Effector CD4-positive, alpha-beta T cell (primary cell): ENCODE measurements around the gene TMEM221.

Source experiments
- DNase-seq: peaks from one replicate; pipeline ENCODE4 v3.0.0-alpha.2; 2020

The TMEM221 gene

DNA sequence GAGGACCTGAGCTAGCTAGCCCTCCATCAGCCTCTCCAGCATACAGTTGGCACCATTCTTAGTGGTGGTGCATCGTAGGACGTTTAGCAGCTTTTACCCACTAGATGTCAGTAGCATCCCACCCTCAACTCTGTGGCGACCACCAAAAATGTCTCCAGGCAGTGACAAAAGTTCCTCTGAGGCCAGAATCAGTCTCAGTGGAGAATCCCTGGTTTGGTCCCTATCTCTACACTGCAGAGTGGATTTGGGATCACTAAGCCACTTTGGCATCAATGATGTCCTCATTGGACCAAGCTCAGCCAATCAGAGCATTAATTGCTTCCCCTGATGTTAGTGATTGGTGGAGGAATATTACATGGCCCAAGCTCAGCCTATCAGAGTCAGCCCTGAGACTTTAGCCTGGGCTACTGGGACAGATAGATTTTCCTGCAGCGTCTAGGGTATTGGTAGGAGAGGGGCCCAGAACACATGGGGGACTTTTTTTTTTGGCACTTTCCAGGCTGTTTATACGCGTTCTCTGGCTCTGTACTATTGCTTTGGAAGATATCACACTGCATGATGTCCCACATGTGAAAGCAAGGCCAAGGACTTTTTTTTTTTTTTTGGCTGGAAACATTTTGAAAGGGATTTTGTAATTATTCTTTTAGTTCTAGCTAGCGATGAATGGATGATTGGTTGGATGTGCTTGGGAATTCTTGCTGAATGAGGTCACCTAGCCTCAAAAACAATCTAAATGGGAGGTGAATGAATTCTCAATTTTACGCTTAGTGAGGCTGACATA is 7.0 kb downstream of the TMEM221 start:
- no peak for DNase-seq

DNA sequence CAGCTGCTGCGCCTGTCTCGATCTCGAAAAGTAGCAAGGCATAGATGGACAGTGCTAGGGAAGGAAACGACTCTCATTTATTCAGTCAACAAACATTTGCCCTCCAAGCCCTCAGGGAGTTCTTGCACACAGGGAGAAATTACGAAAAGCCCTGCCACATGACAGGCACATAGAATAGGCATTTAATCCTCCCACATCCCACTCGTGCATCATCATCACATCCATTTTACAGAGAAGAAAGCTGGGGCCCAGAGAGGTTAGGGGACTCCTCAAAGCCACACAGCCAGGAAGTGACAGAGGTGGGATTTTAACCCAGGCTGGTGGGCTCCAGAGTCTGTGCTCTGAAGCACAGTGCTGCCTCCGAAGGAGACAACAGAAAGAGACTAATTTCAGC is 11.6 kb downstream of the TMEM221 start:
- DNase-seq, result no peak

DNA sequence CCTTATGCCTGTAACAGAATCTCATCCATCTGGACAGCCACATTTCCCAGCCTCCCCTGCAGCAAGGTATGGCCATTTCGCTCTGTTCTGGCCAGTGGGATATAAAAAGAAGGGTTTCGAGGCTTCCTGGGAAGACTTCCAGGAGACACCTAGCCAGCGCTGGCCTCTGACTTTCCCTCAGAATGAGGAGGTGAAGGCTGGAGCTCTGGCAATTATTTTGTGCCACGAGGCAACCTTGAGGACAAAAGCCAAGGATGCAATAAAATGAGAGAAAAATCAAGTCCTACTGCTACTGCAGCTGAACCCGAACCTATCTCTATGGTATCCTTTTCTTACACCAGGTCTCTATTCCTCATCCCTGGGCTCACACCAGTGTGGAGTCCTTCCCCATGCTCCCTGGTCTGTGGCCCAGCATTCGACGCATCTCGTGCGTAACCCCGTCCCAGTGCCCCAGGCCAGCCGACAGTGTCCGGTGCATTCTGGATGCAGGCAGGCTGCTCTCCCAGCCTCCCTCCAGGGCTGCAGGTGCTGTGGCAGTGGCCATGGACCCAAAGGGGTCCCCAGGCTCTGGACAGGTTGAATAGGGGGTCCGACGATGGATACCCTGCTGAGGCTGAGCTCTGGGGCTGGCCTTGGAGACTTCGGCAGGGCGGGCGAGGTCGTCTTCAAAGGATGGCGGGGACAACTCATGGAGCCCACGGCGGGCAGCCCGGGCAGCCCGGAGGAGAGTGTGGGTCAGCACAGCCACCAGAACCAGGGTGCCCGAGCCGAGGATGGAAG is 12.2 kb downstream of the TMEM221 start:
- no peak for DNase-seq

DNA sequence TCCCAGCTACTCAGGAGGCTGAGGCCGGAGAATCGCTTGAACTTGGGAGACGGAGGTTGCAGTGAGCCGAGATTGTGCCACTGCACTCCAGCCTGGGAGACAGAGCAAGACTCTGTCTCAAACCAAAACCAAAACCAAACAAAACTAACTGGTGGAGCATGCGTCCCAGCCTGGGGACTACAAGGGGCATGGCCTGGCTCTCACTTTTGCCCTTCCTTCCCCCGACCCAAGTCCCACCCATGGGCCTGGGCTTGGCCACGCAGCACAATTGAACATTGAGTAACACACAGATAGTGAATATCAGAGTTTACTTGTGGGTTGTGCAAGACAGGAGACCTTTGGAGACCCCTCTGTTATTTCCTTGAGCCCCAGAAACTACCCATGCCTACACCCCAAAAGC is 13.2 kb downstream of the TMEM221 start:
- DNase-seq, result no peak

DNA sequence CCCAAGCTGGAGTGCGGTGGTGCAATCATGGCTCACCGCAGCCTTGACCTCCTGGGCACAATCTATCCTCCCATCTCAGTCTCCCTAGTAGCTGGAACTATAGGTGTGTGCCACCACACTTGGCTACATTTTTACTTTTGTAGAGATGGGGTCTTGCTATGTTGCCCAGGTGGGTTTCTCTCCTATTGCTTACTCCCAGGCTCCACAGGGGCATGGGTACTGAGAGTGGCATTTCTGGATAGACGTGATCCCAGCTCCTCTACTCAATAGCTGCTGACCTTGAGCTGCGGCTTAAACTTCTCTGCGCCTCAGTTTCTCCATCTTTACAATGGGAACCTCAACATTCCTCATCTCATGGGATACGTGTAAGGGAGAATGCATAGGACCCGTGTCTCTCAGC is 17.1 kb downstream of the TMEM221 start:
- no peak for DNase-seq

DNA sequence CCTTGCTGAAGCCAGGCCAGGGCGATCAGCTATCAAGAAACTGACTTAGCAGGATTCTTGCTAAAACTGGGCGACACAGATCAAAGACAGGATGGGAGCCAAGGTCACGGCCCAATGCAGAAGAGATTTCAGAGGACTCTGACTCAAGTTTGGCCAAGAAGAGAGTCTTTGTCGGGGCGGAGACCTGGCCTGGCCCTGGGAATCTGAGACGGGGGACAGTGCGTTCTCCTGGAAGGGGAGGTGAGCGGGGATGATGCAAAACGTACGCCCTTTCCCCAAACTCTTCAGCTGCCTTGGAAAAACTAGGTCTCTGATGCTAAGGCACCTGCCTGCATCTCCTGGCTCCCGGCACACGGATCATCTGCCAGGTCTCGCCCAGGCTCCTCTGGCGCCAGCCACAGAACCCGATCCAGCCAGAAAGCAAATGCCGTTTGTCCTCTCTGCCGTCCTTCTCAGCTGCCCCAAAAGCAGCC is 18.8 kb downstream of the TMEM221 start:
- DNase-seq, result no peak

DNA sequence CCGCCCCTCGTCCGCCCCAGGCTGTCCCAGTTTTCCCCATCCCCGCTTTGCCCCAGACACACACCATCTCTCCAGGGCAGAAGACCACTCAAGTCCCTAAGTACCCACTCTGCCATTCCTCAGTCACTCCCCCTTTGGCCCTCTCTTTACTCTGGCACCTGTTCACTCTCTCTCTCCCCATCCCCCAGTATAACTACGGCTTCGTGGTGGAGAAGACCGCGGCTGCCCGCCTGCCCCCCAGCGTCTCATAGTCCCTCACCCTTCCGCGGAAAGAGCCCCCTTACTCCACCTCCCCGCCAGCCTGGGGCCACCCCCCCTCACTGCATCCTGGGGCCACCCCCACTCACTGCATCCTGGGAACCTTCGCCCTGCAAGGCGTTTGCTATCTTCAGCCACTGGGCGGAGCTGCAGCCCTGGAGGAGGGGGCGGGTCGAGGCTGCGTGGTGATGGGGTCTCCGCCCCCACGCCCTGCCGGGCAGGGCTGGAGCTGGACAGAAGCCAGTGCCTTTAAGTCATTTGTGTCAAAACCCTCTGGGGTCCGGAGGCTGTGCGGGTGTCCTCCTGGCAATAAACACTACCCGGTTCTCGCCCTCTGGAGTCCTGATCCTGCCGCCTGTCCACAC is 23.6 kb downstream of the TMEM221 start:
- no peak for DNase-seq

DNA sequence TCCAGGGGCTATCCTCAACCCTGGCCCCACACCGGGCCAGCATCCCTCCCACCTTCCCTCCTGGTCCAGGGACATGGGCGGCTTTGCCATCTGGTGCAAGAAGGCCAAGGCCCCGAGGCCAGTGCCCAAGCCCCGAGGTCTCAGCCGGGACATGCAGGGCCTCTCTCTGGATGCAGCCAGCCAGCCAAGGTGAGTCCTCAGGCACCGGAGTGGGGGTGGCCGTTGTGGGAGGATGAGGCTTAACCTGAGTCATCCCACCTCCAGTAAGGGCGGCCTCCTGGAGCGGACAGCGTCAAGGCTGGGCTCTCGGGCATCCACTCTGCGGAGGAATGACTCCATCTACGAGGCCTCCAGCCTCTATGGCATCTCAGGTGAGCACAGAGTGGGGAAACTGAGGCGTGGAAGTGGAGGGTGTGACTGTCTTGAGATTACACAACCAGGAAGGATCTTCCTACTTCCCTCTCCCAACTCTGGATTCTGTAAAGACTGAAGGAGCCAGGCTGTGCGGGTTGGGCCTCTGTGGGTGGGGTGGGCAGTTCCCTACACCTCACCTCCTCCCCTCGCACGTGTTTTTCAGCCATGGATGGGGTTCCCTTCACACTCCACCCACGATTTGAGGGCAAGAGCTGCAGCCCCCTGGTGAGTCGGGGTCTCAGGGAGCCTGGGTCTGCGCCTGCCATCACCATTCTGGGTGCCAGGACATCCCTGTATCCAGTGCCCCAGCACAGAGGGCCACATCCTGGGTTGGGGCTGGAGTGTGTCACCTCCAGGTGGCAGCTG is 24.8 kb downstream of the TMEM221 start:
- DNase-seq, result no peak

DNA sequence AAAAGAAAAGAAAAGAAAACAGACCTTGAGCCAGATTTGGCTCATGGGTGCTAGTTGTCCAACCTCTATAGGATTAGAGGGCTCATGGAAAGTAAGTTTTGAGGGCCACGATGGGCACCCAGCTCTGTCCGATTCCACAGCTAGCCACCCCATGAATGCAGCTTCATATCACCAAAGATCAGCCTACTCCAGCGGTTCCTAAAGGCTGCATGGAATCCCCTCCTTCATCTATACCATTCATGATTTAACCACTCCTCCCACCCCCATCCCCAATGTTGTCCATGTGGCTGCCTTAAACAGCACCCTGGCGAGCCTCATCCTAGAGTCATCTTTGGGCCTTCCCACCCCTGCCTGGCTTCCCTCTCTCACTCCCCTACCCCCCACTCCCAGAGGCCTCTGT is 26.5 kb downstream of the TMEM221 start:
- no peak for DNase-seq

DNA sequence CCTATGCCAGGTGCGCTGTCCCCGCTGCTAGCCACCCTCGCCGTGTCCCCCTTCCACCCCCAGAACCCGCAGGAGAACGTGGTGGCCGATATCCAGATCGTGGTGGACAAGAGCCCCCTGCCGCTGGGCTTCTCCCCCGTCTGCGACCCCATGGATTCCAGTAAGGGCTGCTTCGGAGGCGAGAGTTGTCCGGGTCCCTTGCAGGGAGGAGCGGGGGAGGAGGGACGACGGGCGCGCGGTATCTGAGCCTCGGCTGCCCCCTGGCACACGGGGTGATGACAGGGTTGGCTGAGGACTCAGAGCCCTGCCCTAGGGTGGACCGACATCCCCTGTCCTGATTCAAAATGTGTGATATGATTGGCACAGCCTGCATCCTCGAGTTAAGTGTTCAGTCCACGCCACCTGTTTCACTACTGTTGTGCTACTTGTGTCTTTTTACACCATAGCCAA is 28.0 kb downstream of the TMEM221 start:
- no peak for DNase-seq

DNA sequence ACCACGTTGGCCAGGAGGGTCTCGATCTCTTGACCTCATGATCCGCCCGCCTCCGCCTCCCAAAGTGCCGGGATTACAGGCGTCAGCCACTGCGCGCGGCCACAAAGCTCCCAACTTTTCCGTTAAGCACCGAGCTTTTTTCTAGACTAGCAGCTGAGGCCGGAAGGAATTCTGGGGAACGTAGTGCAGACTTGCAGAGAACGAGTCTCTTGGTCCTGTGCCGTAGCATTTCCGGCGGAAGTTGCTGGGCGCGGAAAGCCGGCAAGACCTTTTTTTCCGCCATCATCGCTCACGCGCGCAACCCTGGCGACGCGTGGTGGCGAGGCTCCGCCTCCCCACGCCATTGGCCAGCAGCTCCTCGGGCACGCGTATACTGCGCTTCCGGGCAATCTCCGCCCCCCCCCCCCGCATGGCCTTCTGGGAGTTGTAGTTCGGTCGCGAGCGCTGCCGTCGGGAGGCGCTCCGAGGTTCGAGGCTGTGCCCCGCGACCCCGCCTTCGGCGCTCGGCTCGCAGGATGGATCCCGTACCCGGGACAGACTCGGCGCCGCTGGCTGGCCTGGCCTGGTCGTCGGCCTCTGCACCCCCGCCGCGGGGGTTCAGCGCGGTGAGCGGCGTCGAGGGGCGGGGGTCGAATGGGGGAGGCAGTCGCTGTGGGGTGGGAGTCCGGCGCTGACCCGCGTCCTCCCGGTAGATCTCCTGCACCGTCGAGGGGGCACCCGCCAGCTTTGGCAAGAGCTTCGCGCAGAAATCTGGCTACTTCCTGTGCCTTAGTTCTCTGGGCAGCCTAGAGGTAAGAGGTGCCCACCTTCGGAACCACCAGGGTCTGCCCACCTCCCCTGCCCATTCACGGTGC is 28.6 kb downstream of the TMEM221 start, which contains the start of gene MVB12A:
Gene MVB12A, plus strand, starts transcription at position 427 of the 854 bp plus-strand sequence. Its CDS starts 89 bp downstream, at position 516.
- DNase-seq, result peak; percentile 94

DNA sequence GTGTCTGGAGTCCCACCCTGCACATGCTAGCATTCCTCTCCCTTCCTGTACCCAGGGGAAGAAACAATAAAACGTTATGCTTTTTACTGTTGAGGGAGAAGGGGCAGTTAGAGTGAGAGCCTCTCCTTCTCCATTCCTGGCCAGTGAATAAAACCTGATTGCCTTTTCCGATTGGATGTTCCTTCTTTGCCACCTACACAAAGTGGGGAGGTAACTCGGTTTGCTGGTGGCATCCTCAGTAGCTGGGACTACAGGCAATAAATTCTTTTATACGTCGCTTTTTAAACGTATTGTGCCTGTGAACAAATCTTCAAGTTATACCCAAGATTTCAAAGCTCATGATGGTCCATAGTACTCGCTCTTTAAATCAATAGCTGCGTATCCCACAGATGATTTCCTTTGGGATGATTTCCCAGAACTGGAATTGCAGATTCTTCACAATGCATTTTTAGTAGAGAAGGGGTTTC is 29.3 kb downstream of the TMEM221 start:
- DNase-seq, result no peak

DNA sequence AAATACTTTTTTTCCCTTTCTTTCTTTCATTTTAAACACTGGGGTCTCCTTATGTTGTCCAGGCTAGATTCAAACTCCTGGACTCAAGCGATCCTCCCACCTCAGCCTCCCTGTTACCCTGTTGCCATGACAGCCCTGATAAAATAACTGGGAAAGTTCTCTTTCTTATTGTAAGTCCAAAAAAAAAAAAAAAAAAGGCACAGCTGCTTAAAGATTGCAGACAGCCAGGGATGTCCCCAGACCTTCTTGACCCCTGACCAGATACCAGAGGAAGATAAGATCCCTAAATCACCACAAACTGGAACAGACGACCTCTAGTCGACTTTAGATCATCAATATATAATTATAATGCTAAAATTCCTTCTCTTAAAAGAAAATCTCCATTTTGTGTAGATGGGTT is 29.8 kb downstream of the TMEM221 start:
- DNase-seq, result no peak

DNA sequence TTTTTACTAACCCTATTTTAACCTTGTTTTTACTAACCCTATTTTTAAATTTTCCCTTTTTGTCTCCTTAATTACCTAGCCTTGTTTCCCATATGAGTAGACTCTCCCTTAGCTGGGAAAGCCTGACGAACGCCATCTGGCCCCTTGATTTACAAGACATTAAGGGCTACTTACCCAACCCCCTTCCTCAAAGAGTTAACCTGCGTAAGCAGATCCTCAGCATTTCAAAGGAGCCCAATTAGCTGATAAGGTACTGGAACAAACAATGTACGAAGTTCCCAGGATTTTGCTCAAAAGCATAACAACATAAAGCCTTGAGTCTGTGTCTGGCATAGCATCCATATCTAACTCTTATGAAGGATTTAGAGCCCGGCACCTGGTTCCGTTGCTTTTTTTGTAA is 33.3 kb downstream of the TMEM221 start:
- DNase-seq, result no peak

DNA sequence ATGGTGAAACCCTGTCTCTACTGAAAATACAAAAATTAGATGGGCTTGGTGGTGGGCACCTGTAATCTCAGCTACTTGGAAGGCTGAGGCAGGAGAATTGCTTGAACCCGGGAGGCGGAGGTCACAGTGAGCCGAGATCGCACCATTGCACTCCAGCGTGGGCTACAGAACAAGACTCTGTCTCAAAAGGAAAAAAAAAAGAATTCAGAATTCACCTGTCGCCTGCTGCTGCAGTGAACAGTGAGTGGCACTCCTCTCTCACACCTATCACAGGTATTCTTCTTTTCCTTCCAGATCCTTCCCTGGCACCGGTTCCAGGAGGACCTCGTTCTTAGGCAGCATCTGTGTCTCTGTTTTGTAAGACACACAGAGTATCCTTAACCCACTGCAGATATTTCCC is 34.4 kb downstream of the TMEM221 start:
- DNase-seq, result no peak

DNA sequence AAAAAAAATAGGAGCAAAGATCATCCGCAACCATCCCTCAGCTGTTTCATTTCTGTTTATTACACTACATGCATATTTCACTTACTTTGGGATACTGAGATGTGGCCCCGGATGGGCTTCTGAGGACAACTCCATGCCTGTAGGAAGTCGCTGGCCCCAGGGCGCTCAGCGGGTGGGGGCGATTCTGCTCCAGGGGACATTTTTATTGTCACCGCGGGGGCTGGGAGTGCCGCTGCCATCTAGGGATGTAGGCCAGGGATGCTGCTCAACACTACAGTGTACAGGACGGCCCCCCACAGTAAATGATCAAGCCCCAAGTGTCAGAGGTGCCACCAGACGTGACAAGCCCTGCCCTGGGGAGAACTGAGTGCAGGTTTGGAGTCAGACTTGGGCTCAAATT is 36.7 kb downstream of the TMEM221 start:
- no peak for DNase-seq

DNA sequence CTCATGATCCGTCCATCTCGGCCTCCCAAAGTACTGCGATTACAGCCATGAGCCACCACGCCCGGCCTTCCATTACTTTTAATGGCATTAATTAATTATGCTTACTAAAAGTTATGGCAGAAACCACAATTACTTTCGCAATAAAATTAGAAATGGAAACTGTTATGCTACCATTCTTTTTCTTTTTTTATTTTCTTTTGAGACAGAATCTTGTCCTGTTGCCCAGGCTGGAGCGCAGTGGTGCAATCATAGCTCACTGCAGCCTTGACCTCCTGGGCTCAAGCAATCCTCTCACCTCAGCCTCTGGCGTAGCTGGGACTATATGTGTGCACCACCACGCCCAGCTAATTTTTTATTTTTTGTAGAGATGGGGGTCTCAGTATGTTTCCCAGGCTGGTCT is 38.5 kb downstream of the TMEM221 start:
- DNase-seq, result no peak

DNA sequence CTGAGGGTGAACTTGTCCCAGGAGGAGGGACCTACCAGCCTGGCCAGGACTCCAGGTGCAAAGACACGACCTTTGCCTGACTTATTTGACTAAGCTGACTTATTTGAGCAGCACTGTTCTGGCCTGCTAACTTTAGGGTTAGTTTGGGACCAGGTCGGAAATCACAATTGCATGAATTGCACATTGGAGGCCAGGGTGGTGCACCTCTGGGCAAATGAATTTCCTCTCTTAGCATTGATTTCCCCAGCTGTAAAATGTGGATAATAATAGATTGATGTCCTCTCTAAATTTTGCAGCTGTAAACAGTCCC is 41.6 kb downstream of the TMEM221 start:
- no peak for DNase-seq

DNA sequence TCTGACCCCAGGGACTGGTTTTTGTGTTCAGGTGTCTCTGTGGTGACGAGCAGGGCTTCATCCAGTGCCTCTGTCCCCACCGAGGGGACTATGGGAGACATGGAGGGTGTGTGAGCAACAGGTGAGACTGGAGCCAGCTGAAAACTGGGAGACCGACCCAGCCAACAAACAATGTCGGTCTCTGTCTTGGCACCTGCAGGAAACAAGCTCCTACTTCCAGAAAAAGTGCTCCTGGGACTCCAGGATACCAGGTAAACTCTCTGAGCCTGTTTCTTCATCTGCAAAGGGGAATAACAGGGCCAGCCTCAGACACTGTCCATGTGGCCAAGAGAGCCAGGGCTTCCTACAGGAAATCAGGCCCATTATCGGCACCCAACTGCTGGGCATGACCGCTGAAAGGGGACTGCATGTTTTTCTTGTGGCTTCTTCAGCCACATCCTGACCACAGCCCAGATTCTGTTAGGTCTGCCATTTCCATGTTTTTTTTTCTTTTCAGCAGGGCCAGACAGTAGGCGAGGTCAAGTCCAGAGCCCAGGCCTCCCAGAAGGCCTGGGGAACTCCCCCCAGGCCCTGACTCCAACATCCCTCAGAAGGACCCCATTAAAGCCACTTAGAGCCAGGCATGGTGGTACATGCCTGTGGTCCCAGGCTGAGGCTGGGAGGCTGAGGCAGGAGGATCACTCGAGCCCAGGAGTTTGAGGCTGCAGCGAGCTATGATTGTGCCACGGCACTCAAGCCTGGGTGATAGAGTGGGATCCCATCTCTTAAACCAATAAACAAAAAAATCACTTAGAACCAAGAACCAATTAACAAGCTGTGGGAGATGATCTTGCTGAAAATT is 42.2 kb downstream of the TMEM221 start:
- no peak for DNase-seq

DNA sequence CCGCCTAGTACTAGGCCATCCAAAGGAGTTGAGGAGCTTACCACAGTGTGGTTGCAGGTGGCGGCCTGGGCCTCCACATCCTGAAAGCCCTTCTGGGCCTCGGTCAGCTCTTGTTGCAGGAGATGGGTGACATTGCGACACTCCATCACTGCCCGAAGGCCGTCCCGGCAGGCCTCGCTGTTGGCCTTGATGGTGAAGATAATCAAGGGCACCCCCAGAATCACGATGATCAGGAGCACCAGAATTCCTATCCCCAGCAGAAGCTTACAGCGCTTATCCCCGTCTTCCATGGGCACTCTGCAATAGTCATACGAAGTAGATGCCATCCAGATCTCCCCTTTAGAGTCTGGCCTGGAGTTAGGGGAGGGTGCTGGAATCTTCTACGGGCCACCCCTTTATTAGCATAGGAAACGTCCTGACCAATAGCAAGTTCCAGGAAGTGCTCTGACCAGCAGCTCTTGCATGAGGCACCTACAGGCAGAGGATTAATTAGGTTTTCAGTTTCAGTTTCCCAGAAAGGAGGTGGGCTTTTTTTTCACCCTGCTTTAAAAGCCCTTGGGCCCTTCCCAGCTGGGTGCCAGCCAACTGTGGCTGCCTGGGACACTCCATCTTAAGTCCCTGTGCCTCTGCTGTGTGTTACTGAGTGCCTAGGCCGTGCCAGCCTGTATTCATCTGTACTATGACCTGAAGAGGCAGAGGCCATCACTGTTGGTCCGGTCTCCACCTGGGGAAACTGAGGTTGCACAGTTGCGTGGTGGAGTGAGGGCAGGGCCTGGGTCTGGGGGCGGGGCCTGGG is 43.0 kb downstream of the TMEM221 start, which contains the start of gene BST2:
Gene BST2, minus strand, starts transcription at position 381 of the 796 bp plus-strand sequence. Its CDS starts 55 bp downstream, at position 326.
- DNase-seq, result peak; percentile 53
